Glutamatergic neuron (in vitro differentiated cells): Measurements from ENCODE around the gene DBF4B. TPM values are rescaled to one million over a fixed set of nuclear protein-coding genes. Genes with fewer than 3 reads are reported as not detected.
A peak's percentile ranks its signal among the peaks of the same experiment; 100 is the strongest.

Experiments
- DNase-seq: peaks from one replicate; pipeline ENCODE4 v3.0.0; 2022
- H3K27ac Mint-ChIP-seq: one replicate; pipeline ENCODE4 v1.8.0; 2020; ENCODE audit warnings: mild to moderate bottlenecking, mixed read lengths, inconsistent platforms; ENCODE audit not compliant: unreplicated experiment
- H3K27me3 Mint-ChIP-seq: one replicate; pipeline ENCODE4 v1.8.0; 2020; ENCODE audit warnings: mild to moderate bottlenecking, moderate library complexity, mixed read lengths, inconsistent platforms; ENCODE audit not compliant: unreplicated experiment
- H3K36me3 Mint-ChIP-seq: one replicate; pipeline ENCODE4 v1.8.0; 2020; ENCODE audit warnings: mild to moderate bottlenecking, mixed read lengths, inconsistent platforms; ENCODE audit not compliant: unreplicated experiment
- H3K4me1 Mint-ChIP-seq: one replicate; pipeline ENCODE4 v1.8.0; 2020; ENCODE audit warnings: mild to moderate bottlenecking, low read depth, mixed read lengths, inconsistent platforms; ENCODE audit not compliant: unreplicated experiment
- H3K4me3 Mint-ChIP-seq: one replicate; pipeline ENCODE4 v1.8.0; 2020; ENCODE audit warnings: mild to moderate bottlenecking, mixed read lengths, inconsistent platforms; ENCODE audit not compliant: unreplicated experiment
- H3K9me3 Mint-ChIP-seq: one replicate; pipeline ENCODE4 v1.8.0; 2020; ENCODE audit warnings: mild to moderate bottlenecking, moderate library complexity, mixed read lengths, inconsistent platforms; ENCODE audit not compliant: unreplicated experiment
- total RNA-seq: library from RNA; stranded (reverse); fragmentation: NEBNext Ultra II Directional; extraction: Animal tissue kit (Norgen Biotek cat#: 25700); gene quantifications from one replicate; pipeline ENCODE4 v1.2.1, GENCODE V29; 2021; ENCODE audit not compliant: unreplicated experiment
- TF ChIP-seq, protein P1 (sequence below): fragments of 200-600 bp; sonication (generic); IDR thresholded peaks from one replicate; pipeline ENCODE4 v1.5.0; 2021; ENCODE audit not compliant: partially characterized antibody, unreplicated experiment

Gene DBF4B
- total RNA-seq, 1 donor from 2014 or later: 15.5 TPM

DNA sequence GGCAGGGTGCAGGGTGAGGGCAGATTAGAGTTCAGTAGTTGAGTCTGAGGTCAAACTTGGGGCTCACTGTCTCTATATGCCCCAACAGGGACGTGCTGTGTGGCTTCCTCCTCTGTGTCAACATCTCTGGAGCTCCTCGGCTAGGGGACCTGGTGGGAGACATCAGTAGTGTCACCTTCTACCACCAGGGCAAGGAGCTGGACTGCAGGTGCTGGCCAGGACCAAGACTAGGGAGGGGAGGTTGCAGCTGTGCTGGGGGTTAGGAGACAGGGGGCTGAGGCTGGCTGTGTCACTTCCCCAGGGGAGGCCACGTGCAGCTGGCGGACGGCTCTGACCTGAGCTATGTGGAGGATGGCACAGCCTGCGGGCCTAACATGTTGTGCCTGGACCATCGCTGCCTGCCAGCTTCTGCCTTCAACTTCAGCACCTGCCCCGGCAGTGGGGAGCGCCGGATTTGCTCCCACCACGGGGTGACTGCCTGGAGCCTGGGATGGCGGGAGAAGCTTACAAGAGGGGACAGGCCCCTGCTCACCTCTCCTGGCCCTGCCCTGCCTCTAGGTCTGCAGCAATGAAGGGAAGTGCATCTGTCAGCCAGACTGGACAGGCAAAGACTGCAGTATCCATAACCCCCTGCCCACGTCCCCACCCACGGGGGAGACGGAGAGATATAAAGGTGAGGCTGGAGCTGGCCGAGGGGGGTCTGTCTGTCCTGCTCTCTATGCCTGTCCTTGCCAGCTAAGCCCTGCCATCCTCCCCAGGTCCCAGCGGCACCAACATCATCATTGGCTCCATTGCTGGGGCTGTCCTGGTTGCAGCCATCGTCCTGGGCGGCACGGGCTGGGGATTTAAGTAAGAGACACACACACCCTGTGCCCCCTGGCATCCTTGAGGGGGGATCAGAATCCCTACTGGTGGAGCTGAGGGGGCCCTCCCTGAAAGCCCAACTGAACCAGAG is 69.2 kb downstream of the DBF4B start:
- Mint-ChIP-seq H3K4me3 (no peak overlapping the region), H3K27ac (no peak overlapping the region), H3K27me3 (peaks cover 33% of the 10 kb centered on the region), H3K4me1 (peaks cover 19% of the 10 kb centered on the region), H3K36me3 (no peaks in the 10 kb centered on the region), H3K9me3 (peaks cover 31% of the 10 kb centered on the region)
- no peak for DNase-seq
- TF ChIP-seq, protein P1, sequence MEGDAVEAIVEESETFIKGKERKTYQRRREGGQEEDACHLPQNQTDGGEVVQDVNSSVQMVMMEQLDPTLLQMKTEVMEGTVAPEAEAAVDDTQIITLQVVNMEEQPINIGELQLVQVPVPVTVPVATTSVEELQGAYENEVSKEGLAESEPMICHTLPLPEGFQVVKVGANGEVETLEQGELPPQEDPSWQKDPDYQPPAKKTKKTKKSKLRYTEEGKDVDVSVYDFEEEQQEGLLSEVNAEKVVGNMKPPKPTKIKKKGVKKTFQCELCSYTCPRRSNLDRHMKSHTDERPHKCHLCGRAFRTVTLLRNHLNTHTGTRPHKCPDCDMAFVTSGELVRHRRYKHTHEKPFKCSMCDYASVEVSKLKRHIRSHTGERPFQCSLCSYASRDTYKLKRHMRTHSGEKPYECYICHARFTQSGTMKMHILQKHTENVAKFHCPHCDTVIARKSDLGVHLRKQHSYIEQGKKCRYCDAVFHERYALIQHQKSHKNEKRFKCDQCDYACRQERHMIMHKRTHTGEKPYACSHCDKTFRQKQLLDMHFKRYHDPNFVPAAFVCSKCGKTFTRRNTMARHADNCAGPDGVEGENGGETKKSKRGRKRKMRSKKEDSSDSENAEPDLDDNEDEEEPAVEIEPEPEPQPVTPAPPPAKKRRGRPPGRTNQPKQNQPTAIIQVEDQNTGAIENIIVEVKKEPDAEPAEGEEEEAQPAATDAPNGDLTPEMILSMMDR: no peak

DNA sequence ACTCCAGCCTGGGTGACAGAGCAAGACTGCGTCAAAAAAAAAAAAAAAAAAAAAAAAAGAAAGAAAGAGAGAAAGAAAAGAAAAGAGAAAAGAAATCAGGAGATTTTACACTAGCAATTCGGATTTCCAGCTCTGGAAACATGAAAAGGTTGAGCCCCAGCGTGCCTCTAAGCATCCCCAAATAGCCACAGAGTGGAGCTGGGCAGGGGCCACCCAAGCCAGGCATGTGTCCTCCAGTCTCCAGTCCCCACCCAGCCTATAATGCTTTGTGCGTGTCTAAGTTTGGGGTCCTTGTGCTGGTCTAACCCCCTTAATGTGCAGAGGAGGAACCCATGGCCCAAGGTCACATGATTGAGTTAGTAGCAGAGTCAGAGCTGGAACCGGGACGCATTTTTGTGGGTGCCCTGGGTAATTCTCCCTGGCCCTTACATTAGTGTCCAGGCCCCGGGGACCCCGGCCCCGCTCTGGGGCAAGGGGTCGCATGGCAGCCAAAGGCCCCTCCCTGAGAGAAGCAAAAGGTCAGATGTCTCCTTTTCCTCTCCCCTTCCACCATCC is 70.3 kb downstream of the DBF4B start:
- Mint-ChIP-seq H3K27ac (peak overlapping the region; percentile 12), H3K36me3 (no peaks in the 10 kb centered on the region), H3K9me3 (peaks cover 32% of the 10 kb centered on the region), H3K4me3 (no peak overlapping the region), H3K27me3 (peaks cover 33% of the 10 kb centered on the region), H3K4me1 (peaks cover 17% of the 10 kb centered on the region)
- DNase-seq: no peak
- TF ChIP-seq, protein P1: no peak

DNA sequence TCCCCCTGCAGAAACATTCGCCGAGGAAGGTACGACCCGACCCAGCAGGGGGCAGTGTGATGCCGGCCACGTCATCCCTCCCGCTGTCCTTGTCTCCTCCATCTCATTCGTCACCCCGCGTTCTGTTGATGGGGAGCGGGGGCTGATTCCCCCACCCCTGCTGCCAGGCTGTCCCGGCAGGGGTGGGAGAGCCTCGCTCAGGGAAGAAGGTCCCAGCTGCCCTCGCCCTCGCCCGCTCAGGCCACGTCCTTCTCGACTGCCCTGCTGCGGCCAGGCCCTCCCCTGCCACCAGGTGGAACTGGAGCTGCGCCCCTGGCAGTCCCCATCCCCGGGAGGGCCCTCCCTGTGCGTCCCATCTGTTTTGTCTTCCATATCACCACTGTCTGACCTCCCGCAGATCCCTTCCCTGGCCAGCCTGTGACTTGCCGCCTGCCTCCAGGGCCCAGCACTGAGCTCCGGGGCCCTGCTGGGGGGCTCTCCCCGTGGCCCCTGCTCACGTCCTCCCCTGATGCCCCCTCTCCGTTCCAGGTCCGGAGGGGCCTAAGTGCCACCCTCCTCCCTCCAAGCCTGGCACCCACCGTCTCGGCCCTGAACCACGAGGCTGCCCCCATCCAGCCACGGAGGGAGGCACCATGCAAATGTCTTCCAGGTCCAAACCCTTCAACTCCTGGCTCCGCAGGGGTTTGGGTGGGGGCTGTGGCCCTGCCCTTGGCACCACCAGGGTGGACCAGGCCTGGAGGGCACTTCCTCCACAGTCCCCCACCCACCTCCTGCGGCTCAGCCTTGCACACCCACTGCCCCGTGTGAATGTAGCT is 71.0 kb downstream of the DBF4B start:
- peaks cover 32% of the 10 kb centered on the region for H3K27me3 Mint-ChIP-seq
- H3K4me1 Mint-ChIP-seq: peaks cover 17% of the 10 kb centered on the region
- peak overlapping the region; percentile 12 for H3K27ac Mint-ChIP-seq
- peak; percentile 87 for DNase-seq
- no peak overlapping the region for H3K4me3 Mint-ChIP-seq
- TF ChIP-seq, protein P1: peak; percentile 94
- H3K9me3 Mint-ChIP-seq: peaks cover 31% of the 10 kb centered on the region
- no peaks in the 10 kb centered on the region for H3K36me3 Mint-ChIP-seq

DNA sequence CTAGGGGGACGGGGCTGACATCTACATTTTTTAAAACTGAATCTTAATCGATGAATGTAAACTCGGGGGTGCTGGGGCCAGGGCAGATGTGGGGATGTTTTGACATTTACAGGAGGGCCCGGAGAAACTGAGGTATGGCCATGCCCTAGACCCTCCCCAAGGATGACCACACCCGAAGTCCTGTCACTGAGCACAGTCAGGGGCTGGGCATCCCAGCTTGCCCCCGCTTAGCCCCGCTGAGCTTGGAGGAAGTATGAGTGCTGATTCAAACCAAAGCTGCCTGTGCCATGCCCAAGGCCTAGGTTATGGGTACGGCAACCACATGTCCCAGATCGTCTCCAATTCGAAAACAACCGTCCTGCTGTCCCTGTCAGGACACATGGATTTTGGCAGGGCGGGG is 71.7 kb downstream of the DBF4B start:
- Mint-ChIP-seq H3K27me3 (peaks cover 32% of the 10 kb centered on the region), H3K4me3 (no peak overlapping the region), H3K4me1 (peaks cover 13% of the 10 kb centered on the region), H3K9me3 (peaks cover 31% of the 10 kb centered on the region), H3K27ac (peak overlapping the region; percentile 28), H3K36me3 (no peaks in the 10 kb centered on the region)
- DNase-seq: no peak
- TF ChIP-seq, protein P1: no peak
